IPS-11a (cell line): ENCODE measurements around the gene PRSS53.

Experiments
- H3K4me3 ChIP-seq: one replicate; pipeline ENCODE4 v1.5.1; 2013; ENCODE audit warnings: low read depth, low read length, control low read depth

Gene PRSS53

GRCh38 chr16:31099860-31100638, 11.3 kb upstream of the PRSS53 start:
- no peak overlapping the region for H3K4me3 ChIP-seq

DNA sequence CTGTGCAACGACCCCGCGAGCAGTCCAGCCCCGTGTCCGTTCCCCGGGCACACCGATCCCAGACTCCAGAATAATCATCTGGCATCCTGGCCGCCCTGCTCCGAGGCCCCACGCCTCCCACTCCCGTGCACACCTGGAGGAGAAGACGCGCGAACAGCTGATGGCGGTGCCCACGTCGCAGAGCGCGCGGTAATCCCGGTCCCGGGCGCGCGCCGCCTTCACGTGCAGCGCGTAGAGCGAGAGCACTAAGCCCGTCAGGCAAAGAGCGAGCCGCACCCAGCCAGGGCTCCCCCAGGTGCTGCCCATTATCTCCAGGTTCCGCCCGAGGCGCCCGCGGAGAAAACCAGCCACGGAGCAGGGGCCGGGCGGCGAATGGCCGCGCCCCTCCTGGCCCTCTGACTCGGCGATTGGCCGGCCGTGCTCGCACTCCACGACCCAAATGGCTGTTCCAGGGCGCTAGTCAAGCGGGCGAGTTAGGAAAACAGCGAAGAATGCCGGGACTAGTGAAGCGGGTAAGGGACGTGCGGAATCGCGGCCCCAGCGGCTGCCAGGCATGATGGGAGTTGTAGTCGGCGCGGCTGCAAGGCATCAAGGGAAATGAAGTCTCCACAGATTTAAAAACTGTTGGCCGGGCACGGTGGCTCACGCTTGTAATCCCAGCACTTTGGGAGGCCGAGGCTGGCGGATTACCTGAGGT, 5.8 kb upstream of the PRSS53 start, which contains the start of gene VKORC1:
VKORC1 (minus strand) TSS at position 374 of the 697 bp plus-strand sequence; CDS start at position 306, 68 bp downstream.
- peak within 1 kb of the TSS; percentile 89 for H3K4me3 ChIP-seq

GRCh38 chr16:31094088-31094423, 5.3 kb upstream of the PRSS53 start:
- H3K4me3 ChIP-seq: peak overlapping the region; percentile 89

DNA sequence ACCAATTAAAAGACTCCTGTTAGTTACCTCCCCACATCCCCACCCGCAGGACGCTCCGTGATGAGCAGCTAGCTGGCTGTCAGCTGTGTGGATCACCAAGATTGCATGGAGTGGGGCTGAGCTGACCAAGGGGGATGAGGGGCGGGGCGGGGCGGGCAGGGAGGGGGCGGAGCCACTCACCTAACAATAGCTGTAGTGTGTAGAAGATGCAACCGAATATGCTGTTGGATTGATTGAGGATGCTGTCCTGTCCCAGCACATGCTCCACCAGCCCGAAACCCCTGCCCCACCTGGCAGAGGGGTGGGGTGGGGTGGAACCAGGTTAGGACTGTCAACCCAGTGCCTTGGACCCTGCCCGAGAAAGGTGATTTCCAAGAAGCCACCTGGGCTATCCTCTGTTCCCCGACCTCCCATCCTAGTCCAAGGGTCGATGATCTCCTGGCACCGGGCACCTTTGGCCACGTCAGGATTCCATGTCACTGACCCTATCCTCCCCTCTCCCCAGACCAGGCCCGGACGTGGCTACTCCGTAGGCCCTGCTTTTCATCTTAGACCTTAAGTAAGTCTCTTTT, 4.5 kb upstream of the PRSS53 start:
- no peak overlapping the region for H3K4me3 ChIP-seq

GRCh38 chr16:31092330-31092729, 3.6 kb upstream of the PRSS53 start:
- no peak overlapping the region for H3K4me3 ChIP-seq

DNA sequence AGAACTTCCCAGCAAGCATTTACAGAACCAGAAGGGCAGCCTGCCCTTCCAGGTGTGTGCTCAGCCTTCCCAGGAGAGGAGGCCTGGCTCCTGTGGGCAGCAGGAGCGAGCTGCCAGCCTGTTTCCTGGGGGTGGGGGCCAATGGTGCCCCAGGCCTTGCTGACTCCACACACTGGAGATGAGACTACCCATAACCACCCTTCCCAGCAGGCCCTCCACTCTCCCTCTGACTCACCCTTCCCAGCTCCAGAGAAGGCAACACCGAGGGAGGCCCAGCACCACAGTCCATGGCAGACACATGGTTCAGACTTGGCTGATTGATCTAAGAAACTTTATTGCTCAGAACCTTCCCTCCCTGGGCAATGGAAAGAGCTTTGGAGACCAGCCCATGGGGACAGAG, 1.8 kb upstream of the PRSS53 start:
- no peak overlapping the region for H3K4me3 ChIP-seq

GRCh38 chr16:31089199-31089598, 456 bp upstream of the PRSS53 start:
- no peak overlapping the region for H3K4me3 ChIP-seq

DNA sequence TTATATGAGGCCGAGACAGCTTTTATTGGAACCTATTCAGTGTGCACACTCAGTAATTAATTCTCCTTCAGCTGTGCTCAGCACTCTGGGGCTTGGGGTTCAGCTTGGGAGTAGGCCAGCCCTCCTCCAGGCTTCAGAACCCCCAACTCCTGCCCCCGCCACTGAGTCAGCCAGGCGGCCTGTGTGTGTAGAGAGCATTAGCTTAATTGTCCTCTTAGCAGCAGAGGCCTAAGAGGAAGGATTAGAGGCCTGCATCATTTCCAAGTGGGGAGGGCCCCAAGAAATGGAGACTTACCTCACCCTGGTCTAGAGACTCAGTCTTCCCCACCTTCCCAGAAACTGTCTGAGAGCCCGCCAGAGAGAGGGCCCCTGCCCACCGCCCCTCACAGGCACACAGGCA, 772 bp downstream of the PRSS53 start:
- H3K4me3 ChIP-seq: no peak overlapping the region

DNA sequence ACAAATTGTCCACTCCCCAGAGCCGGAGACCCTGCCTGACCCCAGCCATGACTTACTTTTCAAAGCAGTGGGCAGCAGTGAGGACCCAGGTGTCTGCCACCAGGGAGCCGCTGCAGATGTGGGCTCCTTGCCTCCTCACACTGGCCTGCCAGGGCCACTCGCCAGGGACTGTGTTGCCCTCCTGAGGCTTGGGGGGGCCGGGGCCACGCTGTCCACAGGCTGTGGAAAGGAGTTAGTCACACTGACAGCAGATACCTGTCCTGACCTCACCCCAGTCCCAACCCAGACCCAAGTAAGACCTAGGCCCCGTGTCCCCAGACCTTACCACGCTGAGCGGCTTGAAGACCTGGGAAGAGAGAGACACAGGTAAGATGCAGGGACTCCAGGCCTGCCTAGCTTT, 1.3 kb downstream of the PRSS53 start:
- H3K4me3 ChIP-seq: no peak overlapping the region

GRCh38 chr16:31086629-31086906, 2.2 kb downstream of the PRSS53 start:
- H3K4me3 ChIP-seq: no peak overlapping the region

- H3K4me3 ChIP-seq: no peak overlapping the region
Measured at GRCh38 chr16:31085873-31086628, 2.7 kb downstream of the PRSS53 start.

GRCh38 chr16:31085411-31085810, 3.3 kb downstream of the PRSS53 start:
- no peak overlapping the region for H3K4me3 ChIP-seq

DNA sequence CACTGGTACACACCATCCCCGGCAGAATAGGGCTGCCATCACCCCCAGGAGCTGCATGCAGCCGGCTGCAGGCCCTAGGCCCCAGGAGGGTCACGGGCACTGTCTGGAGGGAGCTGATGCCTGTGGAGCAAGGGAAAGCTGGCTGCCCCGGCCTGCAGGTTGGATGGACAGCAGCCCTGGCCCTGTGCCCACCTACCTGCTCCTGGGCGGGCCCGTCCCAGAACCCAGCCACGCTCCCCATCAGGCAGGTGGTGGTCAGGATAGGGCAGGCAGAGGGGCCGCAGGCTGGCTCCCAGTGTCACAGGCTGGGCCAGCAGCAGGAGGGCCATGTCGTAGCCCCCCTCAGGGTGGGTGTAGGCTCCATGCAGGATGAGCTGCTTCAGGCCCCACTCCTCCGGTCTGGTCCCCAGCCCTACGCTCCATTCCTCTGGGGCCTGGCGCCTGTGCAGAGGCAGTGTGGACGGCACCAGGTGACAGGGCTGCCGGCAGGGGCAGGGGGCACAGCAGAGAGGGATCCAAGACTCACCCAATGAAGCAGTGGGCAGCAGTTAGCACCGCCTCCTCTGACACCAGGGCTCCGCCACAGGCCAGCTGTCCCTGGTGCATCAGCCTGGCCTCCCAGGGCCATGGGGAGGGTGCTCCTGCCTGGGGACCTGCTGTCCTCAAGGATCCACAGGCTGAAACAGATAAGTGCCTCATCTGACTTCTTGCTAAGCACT, 4.0 kb downstream of the PRSS53 start:
- H3K4me3 ChIP-seq: no peak overlapping the region

- H3K4me3 ChIP-seq: no peak overlapping the region
Measured at GRCh38 chr16:31083981-31084380, 4.8 kb downstream of the PRSS53 start.

DNA sequence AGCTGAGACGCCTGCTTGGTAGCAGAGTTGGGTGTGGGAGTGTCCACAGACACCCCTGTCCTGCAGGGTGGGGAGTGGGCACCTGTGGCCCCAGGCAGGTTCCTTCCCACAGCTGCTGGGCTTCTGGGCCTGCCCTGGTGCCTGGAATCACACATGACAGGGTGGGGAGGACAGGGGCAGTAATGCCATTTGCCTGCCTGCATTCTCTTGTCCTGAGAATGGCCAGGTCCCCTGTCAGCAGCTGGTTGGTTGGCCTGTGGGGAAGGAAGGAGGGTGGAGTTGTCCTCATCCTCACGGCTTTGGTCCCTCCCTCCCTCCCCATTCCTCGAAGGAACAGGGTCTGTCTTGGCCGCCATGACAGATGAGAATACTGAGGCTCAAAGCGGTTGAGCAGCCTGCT, 5.2 kb downstream of the PRSS53 start:
- no peak overlapping the region for H3K4me3 ChIP-seq

- no peak overlapping the region for H3K4me3 ChIP-seq
Measured at GRCh38 chr16:31083081-31083480, 5.7 kb downstream of the PRSS53 start.

DNA sequence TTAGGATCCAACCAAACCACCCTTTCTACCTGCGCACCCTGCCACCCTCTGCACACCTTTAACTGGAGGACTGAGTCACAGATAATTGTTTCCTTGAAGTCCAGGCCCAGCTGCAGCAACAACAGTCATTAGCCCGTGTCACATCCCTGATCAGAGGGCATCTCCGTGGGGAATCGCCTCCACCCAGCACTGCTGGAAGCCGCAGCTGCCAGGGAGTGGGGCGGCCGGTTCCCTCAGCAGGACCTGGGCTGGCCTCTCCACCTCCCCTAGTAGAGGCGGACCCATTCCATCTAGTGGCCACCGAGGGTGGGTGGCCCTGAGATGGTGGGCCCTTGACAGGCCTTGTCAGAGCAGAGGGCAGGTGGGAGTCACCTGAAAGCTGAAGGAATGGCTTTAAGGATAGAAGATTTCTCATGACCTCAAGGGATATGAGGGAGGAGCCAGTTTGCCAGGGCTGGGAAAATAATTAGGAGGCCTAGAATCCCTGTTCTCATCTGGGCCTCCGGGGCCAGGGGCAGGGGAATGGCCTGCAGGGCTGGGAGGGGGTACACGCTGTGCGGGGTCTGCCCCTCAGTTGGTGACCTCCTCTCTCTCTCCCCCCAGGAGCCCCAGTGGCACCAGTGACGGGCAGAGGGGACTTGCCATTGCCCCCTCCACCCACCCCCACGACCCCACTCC, 6.2 kb downstream of the PRSS53 start:
- H3K4me3 ChIP-seq: no peak overlapping the region

- H3K4me3 ChIP-seq: no peak overlapping the region
Measured at GRCh38 chr16:31081428-31082351, 7.1 kb downstream of the PRSS53 start.

DNA sequence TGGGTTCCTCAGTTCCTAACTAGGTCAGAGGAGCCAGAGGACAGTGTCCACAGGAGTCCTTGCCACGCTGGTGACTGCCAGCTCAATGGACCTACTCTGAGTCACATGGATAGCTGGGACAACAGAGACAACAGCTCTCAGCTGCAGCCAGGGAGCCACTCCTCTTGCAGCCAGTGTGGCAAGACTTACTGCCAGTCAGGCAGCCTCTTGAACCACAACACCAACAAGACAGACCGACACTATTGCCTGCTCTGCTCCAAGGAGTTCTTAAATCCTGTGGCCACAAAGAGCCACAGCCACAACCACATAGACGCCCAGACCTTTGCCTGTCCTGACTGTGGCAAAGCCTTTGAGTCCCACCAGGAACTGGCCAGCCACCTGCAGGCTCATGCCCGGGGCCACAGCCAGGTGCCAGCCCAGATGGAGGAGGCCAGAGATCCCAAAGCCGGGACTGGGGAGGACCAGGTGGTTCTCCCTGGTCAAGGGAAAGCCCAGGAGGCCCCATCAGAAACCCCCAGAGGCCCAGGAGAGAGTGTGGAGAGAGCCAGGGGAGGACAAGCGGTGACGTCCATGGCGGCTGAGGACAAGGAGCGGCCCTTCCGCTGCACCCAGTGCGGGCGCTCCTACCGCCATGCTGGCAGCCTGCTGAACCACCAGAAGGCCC, 7.9 kb downstream of the PRSS53 start:
- H3K4me3 ChIP-seq: no peak overlapping the region
